HEK293 (cell line): ENCODE data around the gene MSRB1.
A peak's percentile ranks its signal among the peaks of the same experiment; 100 is the strongest.

ENCODE experiments used
- CTCF ChIA-PET: fragments of 350-600 bp; formaldehyde crosslinking; extraction: SDS; loops from one replicate; lab custom pipeline; 2021; ENCODE audit warnings: antibody characterized with exemption; lab: Yijun Ruan, JAX
- POLR2A ChIA-PET: fragments of 300-600 bp; formaldehyde crosslinking; extraction: SDS; loops from one replicate; lab custom pipeline; 2020; ENCODE audit warnings: antibody characterized with exemption, inconsistent platforms; lab: Yijun Ruan, JAX
- H3K27ac ChIP-seq: fragments of 200-500 bp; sonication (Bioruptor generic); 2 replicates; pipeline ENCODE4 v1.5.1; 2014; ENCODE audit warnings: low read depth, low read length, control low read depth, inconsistent platforms; ENCODE audit errors: extremely low read depth
- H3K36me3 ChIP-seq, 2 experiments: fragments of 200-500 bp in 1 of 2; sonication (Bioruptor generic) in 1 of 2; 1 replicate in 1 of 2; 2 replicates in 1 of 2; pipeline ENCODE4 v1.5.1; 2014 to 2017; ENCODE audit warnings: inconsistent platforms in 2 of 2, low read length in 2 of 2; ENCODE audit not compliant: control insufficient read depth in 2 of 2, insufficient read depth in 1 of 2
- H3K4me1 ChIP-seq: fragments of 200-500 bp; sonication (Bioruptor generic); 2 replicates; pipeline ENCODE4 v1.5.1; 2014; ENCODE audit warnings: mild to moderate bottlenecking, low read length, inconsistent platforms; ENCODE audit not compliant: control insufficient read depth, insufficient read depth
- H3K4me3 ChIP-seq: 2 replicates; pipeline ENCODE4 v1.5.1; 2011; ENCODE audit warnings: low read depth, mild to moderate bottlenecking, control low read depth, low read length, moderate library complexity
- H3K9me3 ChIP-seq: fragments of 200-500 bp; sonication (Bioruptor generic); 2 replicates; pipeline ENCODE4 v1.5.1; 2014; ENCODE audit warnings: low read depth, low read length, inconsistent platforms; ENCODE audit not compliant: control insufficient read depth, insufficient read depth
- EGR2 ChIP-seq: fragments of 450-650 bp; formaldehyde crosslinking; IDR thresholded peaks from 2 replicates; pipeline ENCODE4 v1.5.1; 2016; ENCODE audit warnings: low read depth, missing biosample characterization, missing genetic modification characterization
- KLF1 ChIP-seq: fragments of 450-650 bp; formaldehyde crosslinking; IDR thresholded peaks from 2 replicates; pipeline ENCODE4 v1.5.1; 2016; ENCODE audit warnings: missing biosample characterization, missing genetic modification characterization
- ZBTB17 ChIP-seq: fragments of 450-650 bp; formaldehyde crosslinking; IDR thresholded peaks from 2 replicates; pipeline ENCODE4 v1.5.1; 2016; ENCODE audit warnings: missing biosample characterization, missing genetic modification characterization
- ZFHX2 ChIP-seq: fragments of 450-650 bp; formaldehyde crosslinking; conservative IDR thresholded peaks from 2 replicates; pipeline ENCODE4 v1.5.1; 2016; ENCODE audit warnings: missing biosample characterization, missing genetic modification characterization
- ZNF23 ChIP-seq: fragments of 450-650 bp; formaldehyde crosslinking; IDR thresholded peaks from 2 replicates; pipeline ENCODE4 v1.5.1; 2016; ENCODE audit warnings: missing biosample characterization, missing genetic modification characterization, borderline replicate concordance
- ZNF423 ChIP-seq: fragments of 450-650 bp; formaldehyde crosslinking; IDR thresholded peaks from 2 replicates; pipeline ENCODE4 v1.5.1; 2016; ENCODE audit warnings: missing biosample characterization, missing genetic modification characterization
- ZNF433 ChIP-seq: fragments of 450-650 bp; formaldehyde crosslinking; IDR thresholded peaks from 2 replicates; pipeline ENCODE4 v1.5.1; 2016; ENCODE audit warnings: missing biosample characterization, missing genetic modification characterization, low read depth
- ZNF555 ChIP-seq: fragments of 450-650 bp; formaldehyde crosslinking; conservative IDR thresholded peaks from 2 replicates; pipeline ENCODE4 v1.5.1; 2017; ENCODE audit warnings: missing biosample characterization, mild to moderate bottlenecking, missing genetic modification characterization, inconsistent platforms
- ZNF600 ChIP-seq: fragments of 450-650 bp; formaldehyde crosslinking; IDR thresholded peaks from 2 replicates; pipeline ENCODE4 v1.5.1; 2016; ENCODE audit warnings: missing biosample characterization, missing genetic modification characterization
- ZNF785 ChIP-seq: fragments of 450-650 bp; formaldehyde crosslinking; IDR thresholded peaks from 2 replicates; pipeline ENCODE4 v1.5.1; 2016; ENCODE audit warnings: missing biosample characterization, missing genetic modification characterization
- ZSCAN30 ChIP-seq: fragments of 450-650 bp; IDR thresholded peaks from 2 replicates; pipeline ENCODE4 v1.5.1; 2018; ENCODE audit warnings: missing biosample characterization, mild to moderate bottlenecking, missing genetic modification characterization, moderate library complexity
- TF ChIP-seq, protein P1 (sequence below): fragments of 450-650 bp; formaldehyde crosslinking; IDR thresholded peaks from 2 replicates; pipeline ENCODE4 v1.5.1; 2016; ENCODE audit warnings: missing biosample characterization, missing genetic modification characterization, borderline replicate concordance
- TF ChIP-seq, protein P2 (sequence below): fragments of 450-650 bp; IDR thresholded peaks from 2 replicates; pipeline ENCODE4 v1.5.1; 2018; ENCODE audit warnings: missing biosample characterization, mild to moderate bottlenecking, missing genetic modification characterization
- TF ChIP-seq, protein P3 (sequence below): fragments of 450-650 bp; formaldehyde crosslinking; IDR thresholded peaks from 2 replicates; pipeline ENCODE4 v1.5.1; 2016; ENCODE audit warnings: missing biosample characterization, missing genetic modification characterization
- TF ChIP-seq, protein P4 (sequence below): fragments of 450-650 bp; formaldehyde crosslinking; IDR thresholded peaks from 2 replicates; pipeline ENCODE4 v1.5.1; 2016; ENCODE audit warnings: missing biosample characterization, missing genetic modification characterization
- TF ChIP-seq, protein P5 (sequence below): fragments of 450-650 bp; formaldehyde crosslinking; IDR thresholded peaks from 2 replicates; pipeline ENCODE4 v1.5.1; 2016; ENCODE audit warnings: missing biosample characterization, missing genetic modification characterization, borderline replicate concordance
- TF ChIP-seq, protein P6 (sequence below): fragments of 450-650 bp; formaldehyde crosslinking; IDR thresholded peaks from 2 replicates; pipeline ENCODE4 v1.5.1; 2016; ENCODE audit warnings: missing biosample characterization, missing genetic modification characterization

MSRB1 gene

DNA sequence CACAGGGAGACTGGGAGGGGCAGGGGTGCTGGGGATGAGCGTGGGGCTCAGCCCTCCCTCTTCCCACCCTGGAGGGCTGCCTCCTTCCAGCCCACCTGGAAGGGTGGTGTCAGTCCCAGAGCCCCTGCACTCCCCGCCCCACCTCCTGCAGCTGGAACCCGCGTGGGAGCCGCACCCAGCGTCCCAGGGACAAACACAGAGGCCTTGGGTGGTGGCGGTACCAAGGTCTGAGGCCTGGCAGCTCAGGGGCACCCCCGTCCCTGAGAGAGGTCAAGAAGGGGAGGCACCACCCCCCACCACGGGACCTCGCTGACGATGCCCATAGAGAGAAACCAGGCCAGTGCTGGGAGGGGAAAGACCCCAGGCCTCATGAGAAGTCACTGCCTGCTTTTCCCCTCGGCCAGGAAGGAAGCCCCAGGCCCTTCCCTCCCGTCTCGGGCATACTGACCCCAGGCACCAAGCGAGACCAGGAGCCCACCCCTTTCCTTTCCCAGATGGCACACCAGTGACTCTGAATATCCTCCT, 28.9 kb downstream of the MSRB1 start:
- no peaks in the 10 kb centered on the region for H3K9me3 ChIP-seq
- H3K4me1 ChIP-seq, result no peaks in the 10 kb centered on the region
- no peaks in the 10 kb centered on the region for H3K36me3 ChIP-seq
- no peak overlapping the region for H3K4me3 ChIP-seq
- CTCF ChIA-PET, result interaction anchor here (0.5 to 0.7 kb wide), 2 partner anchors 100 to 132 kb away, joined by 4 read pairs; no protein-coding TSS in a partner anchor
- POLR2A ChIA-PET, result no interaction called here
- TF ChIP-seq ZFHX2 (tag by site-specific recombination), result peak; percentile 55
- TF ChIP-seq, protein P1, sequence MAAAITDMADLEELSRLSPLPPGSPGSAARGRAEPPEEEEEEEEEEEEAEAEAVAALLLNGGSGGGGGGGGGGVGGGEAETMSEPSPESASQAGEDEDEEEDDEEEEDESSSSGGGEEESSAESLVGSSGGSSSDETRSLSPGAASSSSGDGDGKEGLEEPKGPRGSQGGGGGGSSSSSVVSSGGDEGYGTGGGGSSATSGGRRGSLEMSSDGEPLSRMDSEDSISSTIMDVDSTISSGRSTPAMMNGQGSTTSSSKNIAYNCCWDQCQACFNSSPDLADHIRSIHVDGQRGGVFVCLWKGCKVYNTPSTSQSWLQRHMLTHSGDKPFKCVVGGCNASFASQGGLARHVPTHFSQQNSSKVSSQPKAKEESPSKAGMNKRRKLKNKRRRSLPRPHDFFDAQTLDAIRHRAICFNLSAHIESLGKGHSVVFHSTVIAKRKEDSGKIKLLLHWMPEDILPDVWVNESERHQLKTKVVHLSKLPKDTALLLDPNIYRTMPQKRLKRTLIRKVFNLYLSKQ (tag by site-specific recombination), result no peak
- TF ChIP-seq, protein P2, sequence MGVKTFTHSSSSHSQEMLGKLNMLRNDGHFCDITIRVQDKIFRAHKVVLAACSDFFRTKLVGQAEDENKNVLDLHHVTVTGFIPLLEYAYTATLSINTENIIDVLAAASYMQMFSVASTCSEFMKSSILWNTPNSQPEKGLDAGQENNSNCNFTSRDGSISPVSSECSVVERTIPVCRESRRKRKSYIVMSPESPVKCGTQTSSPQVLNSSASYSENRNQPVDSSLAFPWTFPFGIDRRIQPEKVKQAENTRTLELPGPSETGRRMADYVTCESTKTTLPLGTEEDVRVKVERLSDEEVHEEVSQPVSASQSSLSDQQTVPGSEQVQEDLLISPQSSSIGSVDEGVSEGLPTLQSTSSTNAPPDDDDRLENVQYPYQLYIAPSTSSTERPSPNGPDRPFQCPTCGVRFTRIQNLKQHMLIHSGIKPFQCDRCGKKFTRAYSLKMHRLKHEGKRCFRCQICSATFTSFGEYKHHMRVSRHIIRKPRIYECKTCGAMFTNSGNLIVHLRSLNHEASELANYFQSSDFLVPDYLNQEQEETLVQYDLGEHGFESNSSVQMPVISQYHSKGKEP (tag by site-specific recombination), result no peak
- TF ChIP-seq KLF1 (tag by site-specific recombination), result peak; percentile 79
- TF ChIP-seq EGR2 (tag by site-specific recombination), result peak; percentile 80
- TF ChIP-seq ZNF23 (tag by site-specific recombination), result no peak
- TF ChIP-seq, protein P3, sequence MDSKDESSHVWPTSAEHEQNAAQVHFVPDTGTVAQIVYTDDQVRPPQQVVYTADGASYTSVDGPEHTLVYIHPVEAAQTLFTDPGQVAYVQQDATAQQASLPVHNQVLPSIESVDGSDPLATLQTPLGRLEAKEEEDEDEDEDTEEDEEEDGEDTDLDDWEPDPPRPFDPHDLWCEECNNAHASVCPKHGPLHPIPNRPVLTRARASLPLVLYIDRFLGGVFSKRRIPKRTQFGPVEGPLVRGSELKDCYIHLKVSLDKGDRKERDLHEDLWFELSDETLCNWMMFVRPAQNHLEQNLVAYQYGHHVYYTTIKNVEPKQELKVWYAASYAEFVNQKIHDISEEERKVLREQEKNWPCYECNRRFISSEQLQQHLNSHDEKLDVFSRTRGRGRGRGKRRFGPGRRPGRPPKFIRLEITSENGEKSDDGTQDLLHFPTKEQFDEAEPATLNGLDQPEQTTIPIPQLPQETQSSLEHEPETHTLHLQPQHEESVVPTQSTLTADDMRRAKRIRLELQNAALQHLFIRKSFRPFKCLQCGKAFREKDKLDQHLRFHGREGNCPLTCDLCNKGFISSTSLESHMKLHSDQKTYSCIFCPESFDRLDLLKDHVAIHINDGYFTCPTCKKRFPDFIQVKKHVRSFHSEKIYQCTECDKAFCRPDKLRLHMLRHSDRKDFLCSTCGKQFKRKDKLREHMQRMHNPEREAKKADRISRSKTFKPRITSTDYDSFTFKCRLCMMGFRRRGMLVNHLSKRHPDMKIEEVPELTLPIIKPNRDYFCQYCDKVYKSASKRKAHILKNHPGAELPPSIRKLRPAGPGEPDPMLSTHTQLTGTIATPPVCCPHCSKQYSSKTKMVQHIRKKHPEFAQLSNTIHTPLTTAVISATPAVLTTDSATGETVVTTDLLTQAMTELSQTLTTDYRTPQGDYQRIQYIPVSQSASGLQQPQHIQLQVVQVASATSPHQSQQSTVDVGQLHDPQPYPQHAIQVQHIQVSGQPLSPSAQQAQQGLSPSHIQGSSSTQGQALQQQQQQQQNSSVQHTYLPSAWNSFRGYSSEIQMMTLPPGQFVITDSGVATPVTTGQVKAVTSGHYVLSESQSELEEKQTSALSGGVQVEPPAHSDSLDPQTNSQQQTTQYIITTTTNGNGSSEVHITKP (tag by site-specific recombination), result no peak
- no peak for TF ChIP-seq ZBTB17
- TF ChIP-seq, protein P4, sequence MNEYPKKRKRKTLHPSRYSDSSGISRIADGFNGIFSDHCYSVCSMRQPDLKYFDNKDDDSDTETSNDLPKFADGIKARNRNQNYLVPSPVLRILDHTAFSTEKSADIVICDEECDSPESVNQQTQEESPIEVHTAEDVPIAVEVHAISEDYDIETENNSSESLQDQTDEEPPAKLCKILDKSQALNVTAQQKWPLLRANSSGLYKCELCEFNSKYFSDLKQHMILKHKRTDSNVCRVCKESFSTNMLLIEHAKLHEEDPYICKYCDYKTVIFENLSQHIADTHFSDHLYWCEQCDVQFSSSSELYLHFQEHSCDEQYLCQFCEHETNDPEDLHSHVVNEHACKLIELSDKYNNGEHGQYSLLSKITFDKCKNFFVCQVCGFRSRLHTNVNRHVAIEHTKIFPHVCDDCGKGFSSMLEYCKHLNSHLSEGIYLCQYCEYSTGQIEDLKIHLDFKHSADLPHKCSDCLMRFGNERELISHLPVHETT (tag by site-specific recombination), result no peak
- no peak for TF ChIP-seq ZNF600 (tag by site-specific recombination)
- TF ChIP-seq ZNF555, result no peak
- H3K27ac ChIP-seq, result no peak overlapping the region

DNA sequence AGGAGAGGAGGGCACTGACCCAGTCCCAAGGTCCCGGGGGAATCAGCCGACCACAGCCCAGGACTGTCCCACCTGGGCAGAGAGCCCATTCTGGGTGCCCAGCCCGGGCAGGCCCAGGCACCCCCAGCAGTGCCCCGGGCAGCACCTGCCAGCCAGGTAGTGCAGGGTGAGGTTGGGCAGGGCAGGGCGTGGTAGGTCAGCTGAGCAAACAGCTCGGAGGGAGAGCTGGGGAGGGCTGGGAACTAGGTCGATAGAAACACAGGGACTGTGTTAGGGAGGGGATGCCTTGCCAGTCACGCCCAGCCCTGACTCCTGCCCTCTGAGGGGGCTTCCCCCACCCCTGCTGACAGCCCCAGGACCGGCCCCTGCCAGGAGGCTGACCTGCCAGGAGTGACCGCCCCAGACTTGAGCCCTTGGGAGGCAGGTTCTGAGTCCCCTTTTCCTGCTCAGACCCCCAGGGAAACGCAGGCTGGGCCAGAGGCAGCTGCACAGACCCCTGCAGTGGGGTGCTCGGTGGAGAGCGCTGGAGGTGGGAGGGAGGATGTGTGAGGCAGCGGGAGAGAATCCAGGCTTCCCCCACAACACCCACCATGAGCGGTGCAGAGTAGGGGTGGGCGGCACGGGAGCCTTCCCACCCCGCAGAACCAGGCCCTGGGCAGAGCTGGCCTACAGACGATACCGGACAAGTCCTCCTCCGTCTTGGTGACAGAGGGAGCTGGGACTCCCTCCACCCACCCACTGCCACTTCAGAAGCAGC, 29.5 kb downstream of the MSRB1 start:
- Histone ChIP-seq H3K27ac (no peak overlapping the region), H3K9me3 (no peaks in the 10 kb centered on the region), H3K4me3 (no peak overlapping the region), H3K36me3 (no peaks in the 10 kb centered on the region), H3K4me1 (no peaks in the 10 kb centered on the region)
- POLR2A ChIA-PET, result no interaction called here
- CTCF ChIA-PET, result interaction anchor here (0.7 kb wide), 1 partner anchor 133 kb away, joined by 4 read pairs; no protein-coding TSS in a partner anchor
- TF ChIP-seq ZSCAN30 (tag by site-specific recombination), result no peak
- no peak for TF ChIP-seq ZNF785 (tag by site-specific recombination)
- TF ChIP-seq ZNF433 (tag by site-specific recombination), result no peak
- TF ChIP-seq, protein P5, sequence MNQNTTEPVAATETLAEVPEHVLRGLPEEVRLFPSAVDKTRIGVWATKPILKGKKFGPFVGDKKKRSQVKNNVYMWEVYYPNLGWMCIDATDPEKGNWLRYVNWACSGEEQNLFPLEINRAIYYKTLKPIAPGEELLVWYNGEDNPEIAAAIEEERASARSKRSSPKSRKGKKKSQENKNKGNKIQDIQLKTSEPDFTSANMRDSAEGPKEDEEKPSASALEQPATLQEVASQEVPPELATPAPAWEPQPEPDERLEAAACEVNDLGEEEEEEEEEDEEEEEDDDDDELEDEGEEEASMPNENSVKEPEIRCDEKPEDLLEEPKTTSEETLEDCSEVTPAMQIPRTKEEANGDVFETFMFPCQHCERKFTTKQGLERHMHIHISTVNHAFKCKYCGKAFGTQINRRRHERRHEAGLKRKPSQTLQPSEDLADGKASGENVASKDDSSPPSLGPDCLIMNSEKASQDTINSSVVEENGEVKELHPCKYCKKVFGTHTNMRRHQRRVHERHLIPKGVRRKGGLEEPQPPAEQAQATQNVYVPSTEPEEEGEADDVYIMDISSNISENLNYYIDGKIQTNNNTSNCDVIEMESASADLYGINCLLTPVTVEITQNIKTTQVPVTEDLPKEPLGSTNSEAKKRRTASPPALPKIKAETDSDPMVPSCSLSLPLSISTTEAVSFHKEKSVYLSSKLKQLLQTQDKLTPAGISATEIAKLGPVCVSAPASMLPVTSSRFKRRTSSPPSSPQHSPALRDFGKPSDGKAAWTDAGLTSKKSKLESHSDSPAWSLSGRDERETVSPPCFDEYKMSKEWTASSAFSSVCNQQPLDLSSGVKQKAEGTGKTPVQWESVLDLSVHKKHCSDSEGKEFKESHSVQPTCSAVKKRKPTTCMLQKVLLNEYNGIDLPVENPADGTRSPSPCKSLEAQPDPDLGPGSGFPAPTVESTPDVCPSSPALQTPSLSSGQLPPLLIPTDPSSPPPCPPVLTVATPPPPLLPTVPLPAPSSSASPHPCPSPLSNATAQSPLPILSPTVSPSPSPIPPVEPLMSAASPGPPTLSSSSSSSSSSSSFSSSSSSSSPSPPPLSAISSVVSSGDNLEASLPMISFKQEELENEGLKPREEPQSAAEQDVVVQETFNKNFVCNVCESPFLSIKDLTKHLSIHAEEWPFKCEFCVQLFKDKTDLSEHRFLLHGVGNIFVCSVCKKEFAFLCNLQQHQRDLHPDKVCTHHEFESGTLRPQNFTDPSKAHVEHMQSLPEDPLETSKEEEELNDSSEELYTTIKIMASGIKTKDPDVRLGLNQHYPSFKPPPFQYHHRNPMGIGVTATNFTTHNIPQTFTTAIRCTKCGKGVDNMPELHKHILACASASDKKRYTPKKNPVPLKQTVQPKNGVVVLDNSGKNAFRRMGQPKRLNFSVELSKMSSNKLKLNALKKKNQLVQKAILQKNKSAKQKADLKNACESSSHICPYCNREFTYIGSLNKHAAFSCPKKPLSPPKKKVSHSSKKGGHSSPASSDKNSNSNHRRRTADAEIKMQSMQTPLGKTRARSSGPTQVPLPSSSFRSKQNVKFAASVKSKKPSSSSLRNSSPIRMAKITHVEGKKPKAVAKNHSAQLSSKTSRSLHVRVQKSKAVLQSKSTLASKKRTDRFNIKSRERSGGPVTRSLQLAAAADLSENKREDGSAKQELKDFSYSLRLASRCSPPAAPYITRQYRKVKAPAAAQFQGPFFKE, result no peak
- peak; percentile 99 for TF ChIP-seq KLF1 (tag by site-specific recombination)
- TF ChIP-seq, protein P6, sequence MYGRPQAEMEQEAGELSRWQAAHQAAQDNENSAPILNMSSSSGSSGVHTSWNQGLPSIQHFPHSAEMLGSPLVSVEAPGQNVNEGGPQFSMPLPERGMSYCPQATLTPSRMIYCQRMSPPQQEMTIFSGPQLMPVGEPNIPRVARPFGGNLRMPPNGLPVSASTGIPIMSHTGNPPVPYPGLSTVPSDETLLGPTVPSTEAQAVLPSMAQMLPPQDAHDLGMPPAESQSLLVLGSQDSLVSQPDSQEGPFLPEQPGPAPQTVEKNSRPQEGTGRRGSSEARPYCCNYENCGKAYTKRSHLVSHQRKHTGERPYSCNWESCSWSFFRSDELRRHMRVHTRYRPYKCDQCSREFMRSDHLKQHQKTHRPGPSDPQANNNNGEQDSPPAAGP, result peak; percentile 76
- peak; percentile 96 for TF ChIP-seq EGR2 (tag by site-specific recombination)
- TF ChIP-seq ZNF423 (tag by site-specific recombination), result no peak
- TF ChIP-seq ZFHX2 (tag by site-specific recombination), result peak; percentile 97
